ENCODE measurements around the gene DEFB132. TPM values are rescaled to one million over a fixed set of nuclear protein-coding genes. Genes with fewer than 3 reads are reported as not detected.
A peak's percentile ranks its signal among the peaks of the same experiment; 100 is the strongest.

The DEFB132 gene
- polyA plus RNA-seq, 1 donor from 2014 or later, result not detected

DNA sequence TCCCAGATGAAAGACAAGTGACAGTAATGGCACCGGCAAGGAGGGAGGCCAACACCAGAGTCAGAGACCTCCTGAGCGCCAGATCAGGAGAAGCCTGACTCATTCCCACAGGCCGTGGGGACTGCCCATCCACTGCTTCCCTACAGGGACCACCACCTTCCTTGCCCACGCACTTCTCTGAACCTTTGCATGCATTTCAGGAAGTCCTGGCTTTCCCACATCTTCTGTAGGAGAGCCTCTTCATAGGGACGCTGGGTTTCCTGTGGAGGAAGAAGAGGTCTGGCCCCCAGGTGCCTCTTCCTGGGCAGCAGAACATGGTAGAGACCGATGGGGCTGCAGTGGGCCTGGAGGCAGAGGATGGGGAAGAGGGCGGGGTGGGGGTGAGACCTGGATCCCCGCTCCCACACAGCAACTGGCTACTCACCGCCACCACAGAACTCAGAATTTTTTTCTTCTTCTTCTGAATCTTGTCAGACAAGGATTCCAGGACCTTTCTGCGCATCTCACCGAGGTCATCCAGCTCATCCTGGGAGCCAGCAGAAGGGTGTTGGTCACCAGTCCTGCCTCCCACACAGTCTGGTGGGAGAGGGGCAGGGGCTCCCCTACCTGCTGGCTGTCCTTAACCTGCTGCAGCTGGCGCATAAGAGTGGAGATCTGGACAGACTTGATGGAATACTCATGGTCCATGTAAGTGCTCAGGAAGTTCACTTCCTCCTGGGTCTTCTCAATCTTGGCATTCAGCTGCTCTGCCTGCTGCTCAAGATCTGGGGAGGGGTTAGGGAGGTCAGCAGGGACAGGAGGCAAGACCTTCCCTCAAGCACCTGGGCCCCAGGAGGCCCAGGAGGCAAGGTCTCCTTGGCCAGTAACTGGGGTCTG, 19.3 kb downstream of the DEFB132 start:
- Mint-ChIP-seq H3K27ac (no peak overlapping the region), H3K9me3 (no peaks in the 10 kb centered on the region), H3K36me3 (peaks cover 7% of the 10 kb centered on the region), H3K27me3 (no peaks in the 10 kb centered on the region), H3K4me3 (no peak overlapping the region), H3K4me1 (peaks cover 0 to 8% (median 0%) of the 10 kb centered on the region in 3 donors)

DNA sequence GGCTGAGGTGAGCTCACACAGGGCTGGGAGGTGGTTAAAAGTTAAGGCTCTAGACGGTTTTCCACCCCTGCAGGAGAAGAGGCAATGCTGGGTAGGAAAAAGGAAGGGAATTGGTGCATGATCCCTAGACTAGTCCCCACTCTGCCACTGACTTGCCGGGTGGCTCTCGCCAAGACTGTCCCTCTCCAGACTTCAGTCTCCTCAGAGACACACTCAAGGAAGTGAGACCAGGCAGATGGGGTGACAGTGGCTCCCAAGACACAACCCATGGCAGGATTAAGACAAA, 19.9 kb downstream of the DEFB132 start:
- Mint-ChIP-seq H3K4me1 (peaks cover 0 to 8% (median 0%) of the 10 kb centered on the region in 3 donors), H3K4me3 (no peak overlapping the region), H3K9me3 (no peaks in the 10 kb centered on the region), H3K36me3 (peaks cover 7% of the 10 kb centered on the region), H3K27me3 (no peaks in the 10 kb centered on the region), H3K27ac (no peak overlapping the region)

DNA sequence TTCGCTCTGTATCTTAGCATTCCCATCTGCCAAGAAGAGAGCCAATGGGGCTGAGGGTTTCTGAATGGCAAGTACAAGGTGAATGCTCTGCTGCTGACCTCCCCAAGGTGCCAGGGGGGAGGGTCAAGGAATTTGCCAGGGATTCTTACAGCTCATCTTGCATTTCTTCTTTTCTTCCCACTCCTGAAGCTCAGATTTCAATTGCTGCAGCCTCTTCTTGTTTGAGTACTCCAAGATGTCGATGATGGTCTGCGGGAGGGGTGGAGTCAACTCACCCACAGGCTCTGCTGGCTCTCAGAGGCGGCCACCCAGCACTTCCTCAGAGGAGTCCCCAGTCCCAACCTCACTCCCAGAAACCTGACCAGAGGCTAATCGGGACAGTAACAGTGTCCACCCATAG, 20.7 kb downstream of the DEFB132 start:
- Mint-ChIP-seq H3K27ac (no peak overlapping the region), H3K4me3 (no peak overlapping the region), H3K4me1 (peaks cover 0 to 8% (median 0%) of the 10 kb centered on the region in 3 donors), H3K9me3 (no peaks in the 10 kb centered on the region), H3K36me3 (peaks cover 7% of the 10 kb centered on the region), H3K27me3 (no peaks in the 10 kb centered on the region)

DNA sequence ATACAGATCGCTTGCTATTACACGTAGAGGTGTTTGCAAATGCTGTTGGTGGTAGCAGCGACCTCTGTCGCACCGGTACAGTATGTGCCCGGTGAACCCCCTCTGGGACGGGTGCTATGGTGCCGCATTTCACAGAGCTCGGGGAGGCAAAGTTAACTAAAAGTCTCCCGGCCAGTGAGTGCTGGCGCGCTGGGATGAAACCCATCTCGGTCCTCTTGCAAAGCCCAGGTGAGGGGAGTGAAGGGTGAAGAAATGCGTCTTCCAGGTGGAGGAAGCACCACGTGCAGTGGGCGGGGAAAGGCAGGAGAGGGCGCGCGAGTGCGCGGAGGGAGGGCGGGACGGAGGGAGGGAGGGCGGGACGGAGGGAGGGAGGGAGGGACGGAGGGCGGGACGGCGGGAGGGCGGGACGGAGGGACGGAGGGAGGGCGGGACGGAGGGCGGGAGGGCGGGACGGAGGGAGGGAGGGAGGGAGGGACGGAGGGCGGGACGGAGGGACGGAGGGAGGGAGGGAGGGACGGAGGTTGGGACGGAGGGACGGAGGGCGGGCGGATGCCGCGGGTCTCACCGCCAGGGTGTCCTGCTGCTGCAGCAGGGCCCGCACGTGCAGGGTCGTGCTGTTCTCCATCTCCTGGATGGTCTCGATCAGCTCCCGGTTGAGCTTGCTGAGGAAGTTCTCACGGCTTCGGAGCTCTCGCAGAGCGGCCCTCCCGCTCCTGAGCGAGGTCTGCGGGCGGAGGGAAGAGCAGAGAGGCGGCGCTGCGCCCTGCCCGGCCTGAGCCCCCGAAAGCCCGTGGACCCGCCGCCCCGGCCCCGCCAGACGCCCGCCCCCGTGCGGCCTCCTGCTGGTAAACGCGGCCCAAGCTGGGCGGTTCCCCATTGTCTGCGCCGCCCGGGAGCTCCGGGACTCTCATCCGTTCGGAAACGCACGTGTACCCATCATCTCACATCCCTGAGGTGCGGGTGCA, 21.4 kb downstream of the DEFB132 start:
- H3K4me1 Mint-ChIP-seq, result peaks cover 0 to 8% (median 0%) of the 10 kb centered on the region in 3 donors
- peaks cover 7% of the 10 kb centered on the region for H3K36me3 Mint-ChIP-seq
- H3K4me3 Mint-ChIP-seq, result no peak overlapping the region
- no peaks in the 10 kb centered on the region for H3K27me3 Mint-ChIP-seq
- H3K9me3 Mint-ChIP-seq, result no peaks in the 10 kb centered on the region
- no peak overlapping the region for H3K27ac Mint-ChIP-seq

DNA sequence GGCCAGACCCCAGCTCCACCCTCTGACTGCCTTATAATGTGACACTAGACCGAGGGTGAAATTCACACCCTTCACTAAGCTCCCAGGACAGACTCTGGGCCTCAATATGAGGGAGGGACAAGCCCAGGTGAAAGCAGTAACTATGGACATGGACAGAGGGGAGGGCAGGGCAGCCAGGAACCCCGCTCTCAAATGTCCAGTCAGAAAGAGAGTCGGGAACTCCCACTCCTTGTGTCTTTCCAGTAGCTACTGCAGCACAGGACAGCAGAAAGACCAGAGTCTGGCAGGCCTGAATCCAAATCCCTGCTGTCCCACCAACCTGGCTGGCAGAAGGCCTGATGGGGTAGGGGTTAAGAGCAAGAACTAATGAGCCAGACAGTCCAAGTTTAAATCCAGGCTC, 26.6 kb downstream of the DEFB132 start:
- H3K4me1 Mint-ChIP-seq, result peaks cover 0 to 4% (median 0%) of the 10 kb centered on the region in 3 donors
- H3K9me3 Mint-ChIP-seq, result no peaks in the 10 kb centered on the region
- H3K36me3 Mint-ChIP-seq, result peaks cover 4% of the 10 kb centered on the region
- no peak overlapping the region for H3K27ac Mint-ChIP-seq
- H3K27me3 Mint-ChIP-seq, result no peaks in the 10 kb centered on the region
- no peak overlapping the region for H3K4me3 Mint-ChIP-seq

DNA sequence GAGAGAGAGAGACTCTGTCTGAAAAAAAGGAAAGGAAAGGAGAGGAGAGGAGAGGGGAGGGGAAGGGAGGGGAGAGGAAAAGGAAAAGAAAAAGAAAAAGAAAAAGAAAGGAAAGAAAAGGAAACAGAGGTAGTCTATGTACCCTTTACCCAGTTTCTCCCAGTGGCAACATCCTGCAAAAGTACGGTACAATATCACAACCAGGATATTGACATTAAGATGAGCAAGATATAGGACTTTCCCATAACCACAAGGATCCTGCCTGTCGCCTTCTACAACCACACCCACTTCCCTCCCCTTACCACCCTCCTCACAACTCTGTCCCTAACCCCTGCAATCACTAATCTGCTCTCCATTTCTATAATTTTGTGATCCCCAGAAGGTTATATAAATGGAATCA, 29.0 kb downstream of the DEFB132 start:
- H3K9me3 Mint-ChIP-seq, result no peaks in the 10 kb centered on the region

DNA sequence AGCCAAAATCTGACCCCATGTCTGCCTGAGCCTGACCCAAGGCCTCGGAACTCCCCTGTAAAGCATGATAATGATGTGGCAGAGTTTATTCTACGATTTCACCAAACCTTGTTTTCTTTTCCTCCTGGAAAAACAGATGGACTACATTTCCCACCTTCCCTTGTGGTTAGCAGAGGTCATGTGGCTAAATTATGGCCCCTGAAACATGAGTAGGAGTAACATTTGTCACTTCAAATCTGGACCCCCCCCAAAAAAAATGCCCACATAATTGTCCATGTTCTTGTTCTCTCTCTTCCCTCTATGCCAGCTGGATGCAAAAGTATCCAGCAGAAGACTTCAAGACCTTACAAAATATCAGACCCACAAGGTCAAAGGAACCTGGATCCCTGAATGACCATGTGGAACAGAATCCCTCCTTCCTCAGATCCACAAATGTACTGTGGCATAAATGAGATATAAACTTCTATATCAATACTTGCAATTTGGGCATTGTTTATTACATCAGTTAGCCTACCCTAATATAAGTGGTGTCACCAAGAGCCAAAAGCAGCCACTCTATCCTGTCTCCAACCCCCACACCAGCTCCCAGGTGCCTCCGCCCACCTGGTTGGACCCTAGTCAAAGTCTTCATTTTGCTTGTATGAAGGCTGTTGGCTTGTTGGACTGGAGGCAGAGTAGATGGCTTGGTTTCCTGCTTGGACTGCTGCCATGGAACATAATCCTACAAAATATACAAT, 31.6 kb downstream of the DEFB132 start:
- Mint-ChIP-seq H3K27me3 (no peaks in the 10 kb centered on the region), H3K27ac (no peak overlapping the region), H3K9me3 (no peaks in the 10 kb centered on the region), H3K36me3 (peaks cover 2% of the 10 kb centered on the region), H3K4me3 (peak overlapping the region in 2 of 4 donors; percentile 7 to 46), H3K4me1 (peaks cover 0 to 7% (median 3%) of the 10 kb centered on the region in 3 donors)

More for the DNA sequence above, 29.0 kb downstream of the DEFB132 start:
- H3K36me3 Mint-ChIP-seq, result peaks cover 2% of the 10 kb centered on the region
- H3K27me3 Mint-ChIP-seq, result no peaks in the 10 kb centered on the region
- peaks cover 0 to 5% (median 3%) of the 10 kb centered on the region in 3 donors for H3K4me1 Mint-ChIP-seq
- H3K27ac Mint-ChIP-seq, result no peak overlapping the region
- no peak overlapping the region for H3K4me3 Mint-ChIP-seq

DNA sequence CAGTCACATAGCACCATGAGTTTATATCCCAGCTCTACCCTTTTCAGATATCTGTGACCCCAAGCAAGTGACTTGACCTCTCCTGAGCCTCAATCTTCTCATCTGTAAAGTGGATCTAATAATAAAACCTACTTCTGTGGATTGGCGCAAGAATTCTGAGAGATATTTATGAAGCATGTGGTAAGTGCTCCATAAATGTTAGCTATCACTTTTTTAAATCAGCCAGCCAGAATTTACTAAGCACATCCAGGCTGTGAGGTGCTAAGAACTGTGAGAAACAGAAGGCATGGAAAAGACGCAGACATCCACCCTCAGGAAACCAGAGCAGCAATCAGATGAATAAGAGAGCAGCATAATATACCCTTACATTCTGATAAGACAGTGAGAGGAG, 32.2 kb downstream of the DEFB132 start:
- H3K9me3 Mint-ChIP-seq, result no peaks in the 10 kb centered on the region
- H3K4me3 Mint-ChIP-seq, result no peak overlapping the region
- peaks cover 2% of the 10 kb centered on the region for H3K36me3 Mint-ChIP-seq
- H3K27me3 Mint-ChIP-seq, result no peaks in the 10 kb centered on the region
- peaks cover 0 to 7% (median 3%) of the 10 kb centered on the region in 3 donors for H3K4me1 Mint-ChIP-seq
- H3K27ac Mint-ChIP-seq, result no peak overlapping the region

DNA sequence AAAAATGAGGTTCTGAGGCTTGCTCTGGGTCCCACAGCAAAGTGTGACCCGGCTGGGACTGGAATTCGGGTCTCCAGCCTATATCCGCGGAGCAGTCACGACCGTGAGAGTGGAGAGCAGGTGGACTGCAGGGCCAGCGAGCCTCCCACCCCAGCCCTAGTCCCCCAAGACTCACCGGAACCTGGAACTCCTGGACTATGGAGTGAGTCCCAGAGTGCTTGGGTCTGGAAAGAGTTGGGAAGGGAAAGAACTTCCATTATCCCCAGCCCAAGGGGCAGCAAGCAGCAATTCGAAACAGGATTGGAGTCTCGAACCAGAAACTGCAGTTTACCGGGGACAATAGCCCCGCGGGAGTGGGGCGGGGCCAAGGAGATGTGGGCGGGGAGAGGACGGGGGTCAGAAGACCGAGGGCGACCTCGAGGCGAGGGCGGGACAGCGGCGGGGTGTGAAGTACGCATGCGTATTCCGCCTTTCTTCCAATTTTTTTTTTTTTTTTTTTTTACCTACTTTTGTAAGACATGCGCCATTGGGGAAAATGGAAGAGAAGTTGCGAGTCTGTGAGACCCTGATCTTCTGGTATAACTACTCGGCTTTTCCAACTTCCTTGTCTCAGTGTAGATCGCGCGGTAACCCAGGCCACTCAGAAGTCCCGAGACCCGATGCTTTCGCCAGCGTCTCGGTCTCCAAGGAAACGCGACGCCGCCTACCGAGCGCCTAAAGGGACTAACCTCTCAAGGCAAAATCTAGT, 32.7 kb downstream of the DEFB132 start, which contains the start of gene C20orf96:
Gene C20orf96 (minus strand): TSS at position 667 of the 748 bp plus-strand sequence. CDS start 140 bp downstream, at position 527.
- Mint-ChIP-seq H3K4me1 (peaks cover 0 to 7% (median 3%) of the 10 kb centered on the region in 3 donors), H3K27ac (no peak within 1 kb of the TSS), H3K27me3 (no peaks in the 10 kb centered on the region), H3K4me3 (no peak within 1 kb of the TSS), H3K36me3 (peaks cover 2% of the 10 kb centered on the region), H3K9me3 (no peaks in the 10 kb centered on the region)

DNA sequence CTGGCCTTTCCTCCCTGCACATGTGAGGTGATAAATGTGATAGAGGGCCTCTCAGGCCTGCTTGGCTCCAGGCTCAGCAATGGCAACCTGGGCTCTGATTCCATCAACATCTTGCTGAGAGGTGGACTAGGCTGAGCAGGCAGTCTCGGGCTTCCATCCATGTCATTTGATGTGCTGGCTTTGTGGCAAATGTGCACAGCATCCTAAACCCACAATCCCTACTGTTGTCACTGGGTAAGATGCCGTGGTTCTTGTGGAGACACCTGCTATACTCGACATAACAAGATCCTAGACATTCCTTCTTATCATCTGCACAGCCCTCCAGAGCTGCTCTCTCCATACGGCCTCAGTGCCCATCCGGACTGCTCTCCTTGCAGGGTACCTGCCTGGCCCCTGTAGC, 37.1 kb downstream of the DEFB132 start:
- Mint-ChIP-seq H3K4me1 (peaks cover 19 to 24% (median 24%) of the 10 kb centered on the region in 3 donors), H3K4me3 (peak overlapping the region in 2 of 4 donors; percentile 61 to 70), H3K27ac (peak overlapping the region in 1 of 3 donors; percentile 25), H3K27me3 (no peaks in the 10 kb centered on the region), H3K36me3 (peaks cover 1% of the 10 kb centered on the region), H3K9me3 (no peaks in the 10 kb centered on the region)

DNA sequence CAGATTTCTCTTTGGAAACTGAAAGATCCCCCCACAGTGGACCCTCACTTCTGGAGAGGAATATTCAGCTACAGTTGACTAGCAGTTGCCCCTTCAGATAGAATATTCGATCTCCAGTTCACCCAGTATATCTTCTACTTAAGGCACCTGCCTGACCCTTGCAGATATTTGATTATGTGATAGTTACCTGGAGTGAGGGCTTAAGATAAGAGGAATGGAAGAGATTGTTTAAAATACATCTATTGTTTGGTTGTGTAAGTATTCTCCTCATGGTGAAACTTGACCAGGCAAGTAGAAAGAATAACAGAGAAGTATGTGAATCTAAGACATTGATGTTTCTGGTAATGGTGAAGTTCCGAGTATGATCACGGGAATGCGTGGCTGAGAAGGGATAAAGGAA, 38.3 kb downstream of the DEFB132 start:
- peaks cover 1% of the 10 kb centered on the region for H3K36me3 Mint-ChIP-seq
- H3K4me1 Mint-ChIP-seq, result peaks cover 21 to 30% (median 29%) of the 10 kb centered on the region in 3 donors
- H3K4me3 Mint-ChIP-seq, result peak overlapping the region; percentile 67 to 99 (median 80)
- H3K9me3 Mint-ChIP-seq, result no peaks in the 10 kb centered on the region
- no peaks in the 10 kb centered on the region for H3K27me3 Mint-ChIP-seq
- H3K27ac Mint-ChIP-seq, result peak overlapping the region; percentile 53 to 99 (median 79)

DNA sequence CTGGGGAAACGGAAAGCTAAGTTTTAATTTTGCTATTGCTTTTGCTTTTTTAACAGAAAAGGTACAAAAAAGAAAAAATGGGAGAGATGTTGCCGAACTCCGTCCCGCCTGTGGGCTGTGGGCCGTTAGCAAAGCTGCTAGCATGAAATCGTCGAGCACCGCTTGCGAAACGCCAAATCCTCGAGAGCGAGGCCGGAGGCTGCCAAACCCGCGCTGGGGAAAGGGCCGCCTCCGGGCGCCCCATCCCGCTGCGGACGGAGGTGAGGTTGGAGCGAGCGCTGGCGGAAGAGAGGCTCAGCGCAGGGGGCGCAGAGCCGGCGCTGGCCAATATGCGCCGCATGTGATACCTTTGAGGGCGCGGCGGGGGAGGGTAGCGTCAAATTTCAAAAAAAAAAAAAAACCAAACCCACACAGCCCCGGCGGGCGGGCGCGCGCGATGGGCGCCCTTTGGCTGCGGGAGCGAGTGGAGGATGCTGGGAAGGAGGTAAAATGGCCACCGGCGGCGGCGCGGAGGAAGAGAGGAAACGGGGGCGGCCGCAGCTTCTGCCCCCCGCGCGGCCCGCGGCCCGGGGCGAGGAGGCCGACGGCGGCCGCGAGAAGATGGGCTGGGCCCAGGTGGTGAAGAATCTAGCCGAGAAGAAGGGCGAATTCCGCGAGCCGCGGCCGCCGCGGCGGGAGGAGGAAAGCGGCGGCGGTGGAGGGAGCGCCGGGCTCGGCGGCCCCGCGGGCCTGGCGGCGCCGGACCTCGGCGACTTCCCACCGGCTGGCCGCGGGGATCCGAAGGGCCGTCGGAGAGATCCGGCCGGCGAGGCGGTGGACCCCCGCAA, 39.8 kb downstream of the DEFB132 start, which contains the start of gene ZCCHC3:
Gene ZCCHC3 (plus strand): TSS at position 473 of the 827 bp plus-strand sequence. CDS start 17 bp downstream, at position 490.
- H3K27ac Mint-ChIP-seq, result peak within 1 kb of the TSS; percentile 99 to 100 (median 100)
- peaks cover 3% of the 10 kb centered on the region for H3K36me3 Mint-ChIP-seq
- peak within 1 kb of the TSS; percentile 98 to 100 (median 100) for H3K4me3 Mint-ChIP-seq
- H3K4me1 Mint-ChIP-seq, result peaks cover 22 to 38% (median 29%) of the 10 kb centered on the region in 3 donors
- H3K27me3 Mint-ChIP-seq, result no peaks in the 10 kb centered on the region
- no peaks in the 10 kb centered on the region for H3K9me3 Mint-ChIP-seq
